Uterus (tissue), 4 donors: Measurements from ENCODE around the gene GJA10. TPM values are rescaled to one million over a fixed set of nuclear protein-coding genes. Genes with fewer than 3 reads are reported as not detected.

Experiments used
- DNase-seq, 2 donors: peaks; one replicate each; pipeline ENCODE4 v3.0.0-alpha.2; 2019 to 2020
- H3K27ac ChIP-seq, 2 donors: fragments of 200-600 bp; sonication (generic); 1 replicate in 1 of 2; 2 replicates in 1 of 2; pipeline ENCODE4 v1.5.1; 2016 to 2018
- H3K27me3 ChIP-seq, 2 donors: fragments of 200-600 bp; sonication (generic); one replicate each; pipeline ENCODE4 v1.5.1; 2018 to 2019; ENCODE audit warnings: control low read depth in 1 of 2
- H3K36me3 ChIP-seq, 2 donors: fragments of 200-600 bp; sonication (generic); one replicate each; pipeline ENCODE4 v1.5.1; 2019; ENCODE audit warnings: control low read depth in 1 of 2
- H3K4me1 ChIP-seq, 2 donors: fragments of 200-600 bp; sonication (generic); one replicate each; pipeline ENCODE4 v1.5.1; 2018 to 2019; ENCODE audit warnings: control low read depth in 1 of 2
- H3K4me3 ChIP-seq, 2 donors: fragments of 200-600 bp; sonication (generic); 1 replicate in 1 of 2; 2 replicates in 1 of 2; pipeline ENCODE4 v1.5.1; 2018 to 2019; ENCODE audit warnings: mild to moderate bottlenecking in 1 of 2
- H3K9me3 ChIP-seq, 2 donors: fragments of 200-600 bp; sonication (generic); one replicate each; pipeline ENCODE4 v1.5.1; 2019; ENCODE audit warnings: control low read depth in 1 of 2
- CTCF ChIP-seq, 4 experiments: fragments of 200-600 bp in 2 of 4; fragments of 450-650 bp in 2 of 4; sonication (generic) in 2 of 4; IDR thresholded peaks; one replicate each; pipeline ENCODE4 v1.5.1; 2016 to 2019; ENCODE audit warnings: antibody characterized with exemption in 4 of 4, mild to moderate bottlenecking in 2 of 4, moderate library complexity in 1 of 4
- POLR2A ChIP-seq, 2 donors: fragments of 450-650 bp; IDR thresholded peaks; one replicate each; pipeline ENCODE4 v1.6.1; 2016; ENCODE audit warnings: antibody characterized with exemption in 2 of 2, mild to moderate bottlenecking in 1 of 2, moderate library complexity in 1 of 2
- intact Hi-C: fragments of 100-400 bp; cut with DNase I; formaldehyde crosslinking; loops from one replicate; pipeline ENCODE4 v1.15.1; 2023; ENCODE audit warnings: low total_unique reads
- small RNA-seq: library from RNA; depleted of rRNA; stranded (forward); fragments of <200 nt; gene quantifications from one replicate; pipeline ENCODE3, GENCODE V24; 2016
- total RNA-seq, 4 donors: library from RNA; depleted of rRNA in 3 of 4; stranded (reverse); fragments of >200 nt in 3 of 4; gene quantifications; one replicate each; pipeline versions ENCODE4 v1.1.0 to v1.2.4, GENCODE V29; 2014 to 2023
- donor health status: DM: yes; HTN: yes; CAD: no.

GJA10 gene
- total RNA-seq, 4 donors from 2014 or later: not detected

DNA sequence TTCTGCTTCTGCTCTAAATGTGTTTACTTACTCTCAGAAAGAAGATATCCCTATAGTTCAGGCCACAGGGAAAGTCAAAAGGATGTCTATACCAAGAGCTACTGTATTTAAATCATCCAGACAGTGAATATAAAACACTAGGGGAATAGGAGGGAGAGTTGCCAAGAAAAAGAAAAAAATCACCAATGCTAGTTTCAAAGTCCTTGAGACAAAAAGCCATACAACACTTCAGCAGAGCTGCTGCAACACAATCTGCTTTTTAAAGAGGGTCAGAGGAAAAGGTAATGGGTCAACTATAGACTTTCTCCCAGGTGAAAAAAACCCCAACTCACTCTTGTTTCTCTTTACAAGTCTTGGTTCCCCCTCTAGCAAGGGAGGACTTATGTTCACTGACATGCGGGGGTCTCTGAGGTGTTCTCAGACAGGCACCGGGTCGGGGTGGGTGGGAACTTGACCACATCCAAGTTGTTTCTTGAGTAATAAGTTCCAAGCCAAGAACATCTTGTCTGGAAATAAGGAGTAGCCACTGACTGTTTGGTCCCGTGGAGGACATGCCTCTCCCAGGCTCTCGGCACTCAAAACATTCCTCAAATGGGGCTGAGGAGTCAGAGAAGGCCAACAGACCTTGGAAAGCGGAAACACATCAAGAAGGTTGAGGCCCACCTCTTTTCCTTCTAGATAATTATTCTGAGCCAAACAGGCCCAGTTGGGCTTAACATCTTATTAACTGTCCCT lies 47.7 kb downstream of the GJA10 start:
- H3K4me3 ChIP-seq: no peak overlapping the region
- peak overlapping the region; percentile 8 to 37 for H3K27ac ChIP-seq
- intact Hi-C loops: loop anchor here (10.0 kb wide), 1 partner anchor 453 kb away; no protein-coding TSS in a partner anchor
- DNase-seq: no peak
- H3K4me1 ChIP-seq: no peaks in the 10 kb centered on the region
- TF ChIP-seq CTCF (IDR thresholded peaks at IDR 0.05) (no peak), POLR2A (IDR thresholded peaks at IDR 0.05) (no peak)
- H3K36me3 ChIP-seq: no peaks in the 10 kb centered on the region
- H3K27me3 ChIP-seq: no peaks in the 10 kb centered on the region
- H3K9me3 ChIP-seq: no peaks in the 10 kb centered on the region

DNA sequence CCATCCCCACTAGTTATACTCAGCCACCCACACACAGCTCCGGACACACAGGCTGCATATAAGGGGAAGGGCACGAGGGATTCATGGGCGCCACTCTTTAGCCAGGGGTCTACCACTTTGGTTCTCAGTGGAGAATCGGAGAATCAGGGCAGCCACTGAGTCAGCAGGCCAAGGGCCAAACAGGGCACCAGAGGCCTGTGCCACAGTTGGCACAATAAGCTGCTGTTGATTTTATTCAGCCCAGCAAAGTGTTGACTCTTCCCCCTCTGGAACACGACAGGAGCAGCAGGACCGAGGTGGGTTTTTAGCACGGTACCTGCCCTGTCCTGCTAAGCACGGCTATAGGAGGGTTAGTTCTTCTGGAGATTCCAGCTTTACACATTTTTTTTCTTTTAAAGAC lies 48.3 kb downstream of the GJA10 start:
- no peak overlapping the region for H3K27ac ChIP-seq
- intact Hi-C loops: loop anchor here (10.0 kb wide), 1 partner anchor 452 kb away; no protein-coding TSS in a partner anchor

DNA sequence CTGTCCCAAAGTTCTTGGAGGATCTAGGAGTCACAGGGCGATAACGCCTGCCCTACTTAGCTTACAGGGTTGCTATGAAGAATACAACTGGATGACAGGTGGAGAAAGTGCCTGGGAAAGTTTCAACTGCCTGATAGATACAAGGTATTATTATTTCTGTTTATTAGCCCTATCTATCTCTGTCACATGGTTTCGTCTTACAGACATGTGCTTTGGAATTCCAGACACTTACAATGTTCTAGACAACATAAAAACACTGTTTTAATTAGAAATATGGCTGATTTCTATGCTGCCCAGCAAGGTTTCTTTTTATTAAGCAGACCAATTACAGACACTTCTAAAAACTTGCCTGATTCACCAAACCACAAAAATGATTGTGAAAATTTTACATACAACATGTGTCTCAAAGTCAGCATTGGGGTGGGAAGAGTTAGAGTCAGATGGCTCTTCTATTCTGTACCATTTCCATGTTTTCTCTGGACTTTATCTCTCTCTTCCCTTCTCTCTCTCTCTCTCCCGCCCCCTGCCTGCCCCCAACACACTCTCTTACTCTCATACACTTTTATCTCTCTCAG lies 50.0 kb downstream of the GJA10 start:
- Histone ChIP-seq H3K4me3 (no peak overlapping the region), H3K27me3 (no peaks in the 10 kb centered on the region), H3K9me3 (no peaks in the 10 kb centered on the region), H3K4me1 (no peaks in the 10 kb centered on the region), H3K36me3 (no peaks in the 10 kb centered on the region), H3K27ac (no peak overlapping the region)
- no peak for DNase-seq
- intact Hi-C loops: loop anchor here (10.0 kb wide), 1 partner anchor 451 kb away; no protein-coding TSS in a partner anchor
- TF ChIP-seq CTCF (IDR thresholded peaks at IDR 0.05) (no peak), POLR2A (IDR thresholded peaks at IDR 0.05) (no peak)

More for the DNA sequence above, 48.3 kb downstream of the GJA10 start:
- H3K36me3 ChIP-seq: no peaks in the 10 kb centered on the region
- TF ChIP-seq CTCF (IDR thresholded peaks at IDR 0.05) (no peak), POLR2A (IDR thresholded peaks at IDR 0.05) (no peak)
- no peaks in the 10 kb centered on the region for H3K9me3 ChIP-seq
- no peaks in the 10 kb centered on the region for H3K27me3 ChIP-seq
- H3K4me3 ChIP-seq: no peak overlapping the region
- no peak for DNase-seq
- no peaks in the 10 kb centered on the region for H3K4me1 ChIP-seq

GRCh38 chr6:89944826-89945407 lies 50.6 kb downstream of the GJA10 start:
- DNase-seq: no peak
- intact Hi-C loops: loop anchor here (10.0 kb wide), 1 partner anchor 450 kb away; no protein-coding TSS in a partner anchor

More at GRCh38 chr6:89944826-89945407, 50.6 kb downstream of the GJA10 start:
- no peaks in the 10 kb centered on the region for H3K36me3 ChIP-seq
- H3K4me3 ChIP-seq: no peak overlapping the region
- no peaks in the 10 kb centered on the region for H3K9me3 ChIP-seq
- TF ChIP-seq POLR2A (IDR thresholded peaks at IDR 0.05): no peak
- peak in 1 of 4 experiments; percentile 14 for TF ChIP-seq CTCF (IDR thresholded peaks at IDR 0.05)
- H3K27me3 ChIP-seq: no peaks in the 10 kb centered on the region
- no peaks in the 10 kb centered on the region for H3K4me1 ChIP-seq
- H3K27ac ChIP-seq: no peak overlapping the region

Small RNA genes within 50 kb of the gene (small RNA-seq; reads per million reads assigned to genes)
- not detected for gene RF00019

Other genes with a start within 250 kb of the GJA10 start
- 10 to 100 TPM in 3 of 4 donors, 1 to 10 TPM in 1; 7.1 to 46.5 (median 34.5) TPM for gene MDN1, start 74.7 kb upstream of the GJA10 start, total RNA-seq
- gene CASP8AP2, start 64.6 kb upstream of the GJA10 start, total RNA-seq: 10 to 100 TPM; 22.0 to 37.6 (median 29.6) TPM